Glutamatergic neuron (in vitro differentiated cells): Measurements from ENCODE around the gene PRR20E. TPM values are rescaled to one million over a fixed set of nuclear protein-coding genes. Genes with fewer than 3 reads are reported as not detected.

Experiments
- DNase-seq: peaks from one replicate; pipeline ENCODE4 v3.0.0; 2022
- H3K27ac Mint-ChIP-seq: one replicate; pipeline ENCODE4 v1.8.0; 2020; ENCODE audit warnings: mild to moderate bottlenecking, mixed read lengths, inconsistent platforms; ENCODE audit not compliant: unreplicated experiment
- H3K27me3 Mint-ChIP-seq: one replicate; pipeline ENCODE4 v1.8.0; 2020; ENCODE audit warnings: mild to moderate bottlenecking, moderate library complexity, mixed read lengths, inconsistent platforms; ENCODE audit not compliant: unreplicated experiment
- H3K36me3 Mint-ChIP-seq: one replicate; pipeline ENCODE4 v1.8.0; 2020; ENCODE audit warnings: mild to moderate bottlenecking, mixed read lengths, inconsistent platforms; ENCODE audit not compliant: unreplicated experiment
- H3K4me1 Mint-ChIP-seq: one replicate; pipeline ENCODE4 v1.8.0; 2020; ENCODE audit warnings: mild to moderate bottlenecking, low read depth, mixed read lengths, inconsistent platforms; ENCODE audit not compliant: unreplicated experiment
- H3K4me3 Mint-ChIP-seq: one replicate; pipeline ENCODE4 v1.8.0; 2020; ENCODE audit warnings: mild to moderate bottlenecking, mixed read lengths, inconsistent platforms; ENCODE audit not compliant: unreplicated experiment
- H3K9me3 Mint-ChIP-seq: one replicate; pipeline ENCODE4 v1.8.0; 2020; ENCODE audit warnings: mild to moderate bottlenecking, moderate library complexity, mixed read lengths, inconsistent platforms; ENCODE audit not compliant: unreplicated experiment
- CTCF ChIP-seq: fragments of 200-600 bp; sonication (generic); IDR thresholded peaks from one replicate; pipeline ENCODE4 v1.5.0; 2021; ENCODE audit not compliant: partially characterized antibody, unreplicated experiment
- total RNA-seq: library from RNA; stranded (reverse); fragmentation: NEBNext Ultra II Directional; extraction: Animal tissue kit (Norgen Biotek cat#: 25700); gene quantifications from one replicate; pipeline ENCODE4 v1.2.1, GENCODE V29; 2021; ENCODE audit not compliant: unreplicated experiment

PRR20E gene
- total RNA-seq, 1 donor from 2014 or later, result not detected

GRCh38 chr13:57212989-57213388 lies 46.0 kb downstream of the PRR20E start:
- DNase-seq, result no peak
- Mint-ChIP-seq H3K27ac (no peak overlapping the region), H3K9me3 (no peaks in the 10 kb centered on the region), H3K36me3 (no peaks in the 10 kb centered on the region), H3K4me3 (no peak overlapping the region), H3K27me3 (no peaks in the 10 kb centered on the region), H3K4me1 (peaks cover 5% of the 10 kb centered on the region)
- TF ChIP-seq CTCF, result no peak

Other genes with a start within 250 kb of the PRR20E start
- gene PRR20A, start 26.3 kb upstream of the PRR20E start, total RNA-seq, result not detected
- gene PRR20B, start 19.7 kb upstream of the PRR20E start, total RNA-seq, result not detected
- gene PRR20C, start 13.1 kb upstream of the PRR20E start, total RNA-seq, result not detected
- gene PRR20D, start 6.6 kb upstream of the PRR20E start, total RNA-seq, result not detected